ELF-1 (cell line): ENCODE measurements around the gene PDE4B.

Experiments
- DNase-seq: peaks from one replicate; pipeline ENCODE4 v3.0.0-alpha.2; 2016; ENCODE audit warnings: low read depth, low spot score

Gene PDE4B

DNA sequence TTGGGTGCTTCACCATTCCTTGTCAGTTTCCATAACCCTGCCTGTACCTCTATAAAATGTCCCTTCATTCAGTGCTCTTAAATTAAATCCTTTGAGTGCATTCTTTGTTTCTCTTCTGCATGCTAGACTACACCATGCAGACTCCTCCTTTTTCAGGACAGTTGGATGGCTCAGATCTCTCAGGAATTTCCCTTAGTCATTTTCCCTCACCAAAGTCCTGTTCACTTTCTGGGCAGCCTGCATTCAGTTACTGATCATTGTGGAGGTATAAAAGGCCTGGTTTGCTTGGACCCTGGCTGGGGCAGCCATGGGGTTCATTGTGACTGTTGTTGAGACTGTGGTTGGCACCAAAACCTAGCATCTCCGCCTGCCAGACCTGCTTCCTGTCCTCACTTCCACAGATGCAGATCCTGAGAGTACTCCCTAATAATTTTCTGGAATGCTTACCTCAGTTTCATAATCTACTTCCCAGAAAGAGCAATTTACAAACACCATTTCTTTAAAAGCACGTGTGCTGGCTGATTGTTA lies 88.4 kb downstream of the PDE4B start:
- DNase-seq, result no peak

DNA sequence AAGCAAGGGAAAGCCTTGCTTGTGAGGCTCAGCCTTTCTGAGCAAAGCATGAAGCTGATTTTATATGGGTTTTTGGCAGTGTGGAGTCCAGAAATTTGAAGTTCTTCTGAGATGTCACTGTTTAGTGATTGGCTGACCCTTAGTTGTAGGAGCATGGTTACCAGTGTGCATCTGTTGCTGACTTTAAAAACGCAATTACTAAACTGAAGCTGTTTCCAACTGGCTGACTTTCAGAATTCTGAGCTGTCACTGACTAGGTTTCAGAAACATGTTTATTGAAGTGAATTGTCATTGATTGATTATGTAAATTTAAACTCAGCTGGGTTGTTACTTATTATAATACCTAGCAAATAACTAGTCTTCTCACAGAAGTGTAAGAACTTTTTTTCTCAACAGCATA lies 89.4 kb downstream of the PDE4B start:
- DNase-seq, result no peak

DNA sequence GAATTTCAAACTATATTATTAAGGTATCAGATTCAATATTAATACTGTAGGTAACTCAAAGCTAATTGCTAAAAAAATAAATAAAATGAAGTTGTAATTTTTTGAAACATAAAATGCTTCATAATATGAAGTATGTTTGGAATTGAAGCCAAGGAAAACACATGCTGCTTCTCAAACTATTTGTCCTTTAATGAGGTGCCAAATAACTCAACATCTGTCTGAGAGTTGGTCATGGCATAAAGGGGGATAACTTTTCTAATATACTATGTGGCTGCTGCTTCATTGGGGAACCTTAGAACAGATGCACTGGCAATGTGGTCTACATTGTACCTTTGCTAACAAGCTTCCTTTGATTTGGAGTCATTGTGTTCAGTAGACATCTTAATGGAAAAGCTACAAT lies 96.7 kb downstream of the PDE4B start:
- no peak for DNase-seq

DNA sequence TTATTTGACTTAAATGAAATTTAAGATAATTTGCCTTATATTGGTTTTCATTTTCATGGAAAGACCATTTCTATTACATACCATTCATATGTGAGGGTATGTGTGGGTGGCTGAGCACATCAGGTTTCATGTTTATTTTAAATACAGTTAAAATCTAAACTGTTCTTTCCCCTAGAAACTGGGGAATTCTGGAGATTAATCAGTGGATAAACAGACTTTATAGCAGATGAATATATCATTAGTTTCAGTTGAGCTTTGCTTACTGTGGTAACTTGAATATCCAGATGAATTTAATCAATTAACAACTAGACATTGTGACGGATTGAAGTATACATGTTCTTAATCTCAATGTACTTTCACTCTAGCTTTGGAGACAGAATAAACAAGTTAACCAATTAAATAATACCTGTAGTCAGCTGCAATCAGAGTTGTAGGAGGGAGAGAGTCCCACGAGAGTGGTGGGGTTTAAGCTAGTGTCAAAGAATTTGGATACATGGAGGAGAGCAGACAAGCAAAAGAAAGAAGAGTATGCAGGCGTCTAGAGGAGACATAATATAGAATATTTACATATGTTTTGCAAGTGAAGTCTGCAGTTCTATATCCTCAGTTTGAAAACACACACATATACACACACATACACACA lies 97.6 kb downstream of the PDE4B start:
- no peak for DNase-seq

DNA sequence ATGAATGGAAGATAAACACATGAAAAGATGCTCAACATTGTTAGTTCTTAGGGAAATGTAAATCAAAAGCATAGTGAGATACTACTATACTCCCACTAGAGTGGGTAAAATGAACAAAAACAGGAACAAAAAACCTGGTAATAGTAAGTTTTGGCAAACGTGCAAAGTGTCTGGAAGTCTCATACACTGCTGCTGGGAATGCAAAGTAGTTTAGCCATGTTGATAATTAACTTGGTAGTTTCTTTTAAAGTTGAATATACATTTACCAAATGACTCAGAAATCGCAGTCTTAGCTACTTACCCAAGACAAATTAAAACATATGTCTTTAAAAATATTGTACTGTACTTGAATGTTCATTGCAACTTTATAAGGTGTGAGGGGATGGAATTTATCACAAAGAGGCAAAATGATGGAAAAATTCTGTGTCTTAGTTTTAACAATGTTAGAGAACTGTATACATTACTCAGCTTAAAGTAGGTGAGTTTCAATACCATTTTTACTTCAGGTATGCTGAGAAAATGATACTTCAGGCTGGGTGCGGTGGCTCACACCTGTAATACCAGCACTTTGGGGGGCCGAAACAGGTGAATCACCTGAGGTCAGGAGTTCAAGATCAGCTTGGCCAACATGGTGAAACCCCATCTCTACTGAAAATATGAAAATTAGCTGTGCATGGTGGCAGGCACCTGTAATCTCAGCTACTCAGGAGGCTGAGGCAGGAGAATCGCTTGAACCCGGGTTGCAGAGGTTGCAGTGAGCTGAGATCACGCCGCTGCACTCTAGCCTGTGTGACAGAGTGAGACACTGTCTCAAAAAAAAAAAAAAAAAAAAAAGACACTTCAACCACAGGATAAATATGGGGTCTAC lies 102.3 kb downstream of the PDE4B start:
- no peak for DNase-seq

DNA sequence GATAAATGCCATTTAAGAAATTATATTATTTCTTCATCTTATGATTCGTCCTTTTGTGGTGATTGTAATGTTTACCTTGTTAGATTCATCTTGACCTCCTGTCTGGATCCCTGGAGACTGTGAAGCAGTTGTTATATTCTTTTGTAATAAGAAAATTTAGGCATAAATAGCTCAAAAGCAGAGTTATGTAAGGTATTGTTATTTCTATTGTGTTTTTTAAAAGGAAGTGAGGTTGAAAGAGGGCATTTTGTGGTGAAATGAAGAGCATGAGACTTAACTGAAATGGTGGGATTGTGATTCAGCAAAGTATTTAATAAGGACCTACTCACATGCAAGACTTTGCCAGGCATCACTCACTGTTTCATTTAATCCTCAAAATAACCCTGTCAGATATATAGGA lies 104.0 kb downstream of the PDE4B start:
- DNase-seq, result no peak

DNA sequence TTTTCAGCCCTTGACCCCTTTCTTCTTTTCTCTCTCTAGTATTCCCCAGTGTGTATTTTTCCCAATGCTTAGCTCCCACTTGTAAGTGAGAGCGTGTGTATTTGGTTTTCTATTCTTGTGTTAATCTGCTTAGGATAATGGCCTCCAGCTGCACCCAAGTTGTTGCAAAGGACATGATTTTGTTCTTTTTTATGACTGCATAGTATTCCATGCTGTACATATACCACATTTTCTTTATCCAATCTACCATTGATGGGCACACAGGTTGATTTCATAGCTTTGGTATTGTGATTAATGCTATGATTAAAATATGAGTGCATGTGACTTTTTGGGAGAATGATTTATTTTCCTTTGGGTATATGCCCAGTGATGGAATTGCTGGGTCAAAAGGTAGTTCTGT lies 104.8 kb downstream of the PDE4B start:
- no peak for DNase-seq

DNA sequence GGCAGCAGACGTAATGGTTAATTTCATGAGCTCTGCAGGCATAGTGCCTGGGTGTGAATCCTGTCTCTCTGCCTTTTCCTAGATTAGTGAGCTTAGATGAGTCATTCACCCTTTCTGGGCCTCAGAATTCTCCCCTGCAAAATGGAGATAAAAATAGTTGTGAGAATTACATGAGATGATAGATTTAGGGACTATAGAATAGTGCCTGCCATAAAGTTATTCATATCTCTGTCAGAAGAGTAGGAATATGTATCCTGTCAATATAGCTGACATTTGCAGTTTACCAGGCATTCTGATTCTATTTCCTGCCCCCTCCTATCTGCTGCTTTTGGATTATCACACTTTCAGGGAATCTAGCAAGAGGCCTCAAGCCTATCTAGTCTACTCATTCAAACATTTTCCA lies 112.0 kb downstream of the PDE4B start:
- no peak for DNase-seq

DNA sequence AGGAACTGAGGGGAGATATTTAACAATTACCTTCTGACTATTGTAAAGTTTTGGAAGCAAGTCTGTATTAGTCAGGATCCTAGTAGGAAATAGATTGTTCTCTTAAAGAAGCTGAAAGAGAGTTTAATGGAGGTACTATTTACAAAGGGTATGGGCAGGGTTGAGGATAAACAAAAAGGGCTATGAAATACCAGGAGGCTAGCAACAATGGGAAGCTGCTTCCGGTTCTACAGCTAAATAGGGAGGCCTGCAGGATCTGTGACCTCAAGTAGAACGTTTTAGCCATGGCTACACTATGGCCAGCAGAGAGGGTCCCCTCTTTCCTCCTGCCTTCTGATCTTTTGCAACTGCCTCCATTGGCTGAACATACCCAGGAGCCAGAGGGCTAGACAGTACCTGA lies 117.7 kb downstream of the PDE4B start:
- no peak for DNase-seq

DNA sequence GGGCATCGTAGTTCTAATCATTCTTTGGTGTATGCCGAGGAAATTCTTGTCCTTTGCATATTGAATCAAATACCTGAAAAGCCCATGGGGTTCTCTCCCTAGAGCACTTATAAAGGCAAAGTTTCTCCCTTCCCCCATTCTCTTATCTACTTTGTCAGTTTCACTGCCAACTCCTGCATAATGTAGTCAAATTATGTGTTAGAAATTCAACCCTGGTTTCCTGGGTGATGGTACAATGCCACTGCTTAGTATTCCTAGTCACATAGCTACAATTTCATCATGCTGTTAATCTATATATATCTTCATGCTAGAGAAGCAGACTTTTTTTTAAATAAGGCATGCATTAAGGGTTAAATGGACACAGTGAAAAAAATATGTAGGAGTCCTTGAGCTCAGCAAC lies 119.0 kb downstream of the PDE4B start:
- DNase-seq, result no peak

DNA sequence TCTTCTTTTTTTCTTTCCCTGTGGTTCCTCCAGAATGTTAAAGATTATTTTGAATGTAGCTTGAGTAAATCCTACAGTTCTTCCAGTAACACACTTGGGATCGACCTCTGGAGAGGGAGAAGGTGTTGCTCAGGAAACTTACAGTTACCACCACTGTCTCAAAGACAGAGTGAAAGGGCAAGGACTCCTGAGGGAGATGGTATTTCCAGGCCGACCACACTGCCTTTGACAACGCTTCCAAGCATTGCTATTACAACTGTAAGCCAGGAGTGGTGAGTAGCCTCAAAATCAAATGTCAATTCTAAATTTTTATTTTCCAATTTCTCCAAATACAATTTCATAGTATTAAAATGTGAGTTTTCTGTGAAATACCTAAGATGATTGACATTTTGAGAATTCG lies 125.9 kb downstream of the PDE4B start:
- DNase-seq, result no peak

DNA sequence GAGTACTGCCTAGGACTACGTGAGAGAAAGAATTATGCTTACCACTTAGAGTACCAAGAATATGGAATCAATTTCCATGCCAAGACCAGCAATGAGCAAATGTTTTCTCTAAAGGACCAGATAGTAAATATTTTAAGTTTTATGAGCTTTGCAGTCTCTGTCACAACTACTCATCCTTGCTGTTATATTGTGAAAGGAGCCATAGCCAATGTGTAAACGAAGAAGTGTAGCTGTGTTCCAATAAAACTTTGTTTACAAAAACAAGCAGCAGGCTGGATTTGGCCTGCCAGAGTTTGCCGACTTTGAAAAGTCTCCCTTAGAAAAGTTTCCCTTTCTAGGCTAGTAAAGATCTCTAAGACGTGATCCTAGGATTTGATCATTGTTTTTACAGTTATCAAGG lies 128.8 kb downstream of the PDE4B start:
- DNase-seq, result no peak

DNA sequence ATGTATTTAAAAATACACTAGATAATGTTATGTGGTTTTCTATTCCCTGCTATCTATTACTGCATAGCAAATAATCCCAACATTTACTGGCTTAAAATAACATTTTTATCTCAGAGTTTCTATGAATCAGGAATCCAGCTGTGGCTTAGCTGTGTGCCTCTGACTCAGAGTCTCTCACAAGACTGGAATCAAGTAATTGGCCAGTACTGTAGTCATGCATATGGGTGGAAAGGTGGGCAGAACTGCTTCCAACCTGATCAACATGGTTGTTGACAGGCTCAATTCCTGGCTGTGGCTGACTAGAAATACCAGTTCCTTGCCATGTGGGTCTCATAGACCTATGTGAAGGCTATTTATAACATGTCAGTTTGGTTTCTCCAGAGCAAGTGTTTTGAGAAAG lies 131.8 kb downstream of the PDE4B start:
- no peak for DNase-seq

DNA sequence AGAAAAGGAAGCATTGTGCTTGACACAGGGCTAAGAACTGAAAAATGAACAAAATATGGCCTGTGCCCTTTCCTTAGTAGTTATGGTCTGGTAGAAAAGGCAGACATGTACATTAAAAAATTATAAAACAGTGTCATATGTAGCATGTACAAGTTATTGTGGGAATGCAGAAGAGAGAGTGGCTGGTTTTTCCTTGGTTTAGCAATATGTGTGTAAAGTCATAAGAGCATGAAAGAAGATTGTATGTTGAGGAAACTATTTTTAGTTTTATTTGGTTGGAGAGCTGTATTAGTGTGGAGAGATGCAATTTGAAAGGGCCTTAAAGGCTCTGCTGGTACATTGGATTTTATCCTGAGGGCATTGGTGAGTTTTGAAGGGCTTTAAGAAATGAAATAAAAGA lies 145.8 kb downstream of the PDE4B start:
- no peak for DNase-seq

DNA sequence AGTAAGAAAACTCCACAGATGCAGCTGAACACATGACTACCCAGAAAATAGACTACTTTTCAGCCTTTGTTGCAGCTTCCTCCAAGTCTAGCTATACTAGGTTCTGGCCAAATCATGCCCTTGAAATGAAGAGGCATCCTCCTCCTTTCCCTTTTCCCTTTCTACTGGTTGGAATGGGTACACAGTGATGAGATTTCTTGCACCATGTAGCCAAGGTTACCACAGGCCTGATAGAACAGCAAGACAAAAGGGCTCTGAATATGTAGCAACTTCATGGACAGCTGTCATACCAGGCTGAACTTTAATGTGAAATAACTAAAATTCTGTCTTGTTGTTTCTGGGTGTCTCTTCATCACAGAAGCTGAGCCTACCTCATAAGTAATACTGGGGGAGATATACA lies 146.5 kb downstream of the PDE4B start:
- DNase-seq, result no peak

DNA sequence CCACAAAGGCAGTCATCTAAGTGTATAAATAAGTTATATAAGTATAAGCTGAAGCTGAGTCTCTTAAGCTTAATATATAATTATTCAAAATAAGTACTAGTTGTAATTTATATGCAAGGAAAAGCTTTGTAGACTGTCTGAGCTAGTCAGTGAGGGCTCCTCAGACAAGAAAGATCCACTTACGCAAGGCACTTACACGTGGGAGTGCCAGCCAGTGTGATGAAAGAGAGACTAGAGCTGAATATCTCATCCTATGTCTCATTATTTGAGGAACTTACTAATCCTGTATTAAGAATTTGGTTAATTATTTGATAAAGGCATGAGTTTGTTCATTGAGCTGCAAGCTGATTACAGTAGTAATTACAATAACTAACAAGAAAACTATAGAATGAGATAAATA lies 146.9 kb downstream of the PDE4B start:
- no peak for DNase-seq

DNA sequence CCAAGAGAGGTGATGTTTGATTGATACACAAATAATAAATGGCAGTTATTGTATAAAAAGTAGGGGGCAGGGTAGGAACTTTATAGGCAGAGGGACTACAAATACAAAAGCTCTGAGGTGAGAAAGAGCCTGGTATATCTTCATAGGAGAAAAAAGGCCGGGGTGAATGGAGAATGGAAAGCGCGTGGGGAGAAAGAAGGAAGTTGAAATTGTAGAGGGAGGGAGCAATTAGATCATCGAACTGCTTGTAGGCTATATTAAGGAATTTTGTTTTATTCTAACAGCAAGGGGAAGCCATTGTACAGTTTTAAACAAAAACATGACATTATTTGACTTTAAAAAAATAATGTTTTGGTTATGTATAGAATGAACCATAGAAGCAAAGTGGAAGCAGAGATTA lies 147.4 kb downstream of the PDE4B start:
- no peak for DNase-seq

DNA sequence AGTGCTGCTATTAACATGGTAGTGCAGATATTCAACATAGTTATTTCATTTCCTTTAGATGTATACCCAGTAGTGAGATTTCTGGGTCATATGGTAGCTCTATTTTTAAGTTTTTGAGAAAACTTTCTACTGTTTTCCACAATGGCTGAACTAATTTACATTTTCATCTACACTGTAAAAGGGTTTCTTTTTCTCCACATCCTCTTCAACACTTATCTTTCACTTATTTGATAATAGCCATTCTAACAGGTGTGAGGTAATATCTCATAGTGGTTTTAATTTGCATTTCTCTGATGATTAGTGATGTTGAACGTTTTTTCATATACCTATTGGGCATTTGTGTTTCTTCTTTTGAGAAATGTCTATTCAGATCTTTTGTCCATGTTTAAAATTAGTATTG lies 149.8 kb downstream of the PDE4B start:
- DNase-seq, result no peak

DNA sequence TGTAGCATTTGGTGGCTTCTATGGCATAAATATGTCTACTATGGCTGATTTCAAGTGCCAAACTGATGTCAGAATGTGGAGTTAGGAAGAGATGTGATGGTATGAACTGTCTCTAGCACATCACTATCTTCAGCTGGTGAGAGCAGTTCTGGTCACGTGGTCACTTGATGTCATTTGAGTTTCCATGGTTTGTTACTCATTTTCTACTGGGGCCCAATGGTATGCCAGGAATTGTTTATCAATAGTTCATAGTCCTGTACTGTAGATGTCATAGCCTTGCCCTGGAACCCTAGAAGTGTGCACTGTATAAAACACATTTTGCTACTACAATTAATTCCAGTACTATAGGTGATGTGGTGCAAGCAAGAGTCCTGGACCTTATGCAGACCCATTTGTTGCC lies 153.7 kb downstream of the PDE4B start:
- DNase-seq, result no peak

DNA sequence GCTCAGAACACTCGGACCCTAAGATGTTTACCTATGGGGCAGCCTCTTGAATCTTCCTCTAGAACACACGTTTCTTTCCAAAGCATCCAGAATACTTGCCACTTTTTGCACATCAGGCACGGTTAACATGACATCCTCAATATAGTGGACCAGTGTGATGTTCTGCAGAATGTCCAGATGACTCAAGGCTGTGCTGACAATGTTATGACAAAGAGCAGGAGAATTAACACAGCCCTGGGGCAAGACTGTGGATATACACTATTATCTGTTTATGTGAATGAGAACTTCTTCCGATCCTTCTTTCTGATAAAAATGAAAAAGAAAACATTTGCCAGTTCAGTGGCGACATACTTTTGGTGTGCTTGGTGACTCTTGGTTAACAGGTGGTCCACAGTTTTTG lies 154.3 kb downstream of the PDE4B start:
- no peak for DNase-seq

DNA sequence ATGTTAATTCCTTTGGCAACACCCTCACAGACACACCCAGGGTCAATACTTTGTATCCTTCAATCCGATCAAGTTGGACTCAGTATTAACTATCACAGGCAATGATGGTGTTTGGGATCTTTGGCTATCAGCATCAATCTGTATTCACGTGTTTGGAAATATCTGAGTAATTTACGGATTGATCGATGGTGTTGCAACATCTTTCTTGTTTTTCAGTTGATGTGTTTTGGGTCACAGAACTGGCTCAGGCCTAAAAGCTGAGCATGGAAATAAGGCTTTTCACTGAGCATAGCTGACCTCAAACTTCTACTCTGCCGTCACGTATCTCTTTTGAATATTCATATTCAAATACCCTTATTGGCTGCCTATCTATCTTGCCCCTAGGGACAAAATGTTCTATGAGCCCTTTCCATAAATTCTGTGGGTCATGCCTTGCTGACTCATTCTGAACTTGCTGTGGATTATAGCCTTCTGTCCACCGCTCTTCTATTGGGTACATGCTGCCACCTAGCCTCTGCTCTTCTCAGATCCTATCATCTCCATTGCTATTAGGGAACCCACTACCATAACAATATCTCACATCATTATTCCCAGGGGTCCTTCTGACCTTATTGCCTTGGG lies 156.0 kb downstream of the PDE4B start:
- no peak for DNase-seq

DNA sequence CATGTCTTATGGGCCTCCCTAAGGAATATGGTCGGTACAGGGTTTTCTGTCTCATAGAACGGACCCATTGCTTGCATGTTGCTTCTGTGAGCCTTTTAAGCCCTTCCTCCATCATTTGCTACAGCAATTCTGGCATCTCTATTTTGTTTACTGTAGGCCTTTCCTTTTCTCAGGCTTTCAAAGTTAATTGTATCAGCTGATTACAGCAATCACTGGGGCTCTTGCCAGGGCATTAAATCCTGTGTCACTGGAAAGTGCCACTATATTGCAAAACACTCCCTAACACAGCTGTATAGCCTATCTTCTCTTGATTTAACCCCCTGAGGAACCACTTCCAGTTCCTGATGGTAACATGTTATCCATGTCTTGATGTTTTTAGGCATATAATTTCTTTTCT lies 156.5 kb downstream of the PDE4B start:
- DNase-seq, result no peak

DNA sequence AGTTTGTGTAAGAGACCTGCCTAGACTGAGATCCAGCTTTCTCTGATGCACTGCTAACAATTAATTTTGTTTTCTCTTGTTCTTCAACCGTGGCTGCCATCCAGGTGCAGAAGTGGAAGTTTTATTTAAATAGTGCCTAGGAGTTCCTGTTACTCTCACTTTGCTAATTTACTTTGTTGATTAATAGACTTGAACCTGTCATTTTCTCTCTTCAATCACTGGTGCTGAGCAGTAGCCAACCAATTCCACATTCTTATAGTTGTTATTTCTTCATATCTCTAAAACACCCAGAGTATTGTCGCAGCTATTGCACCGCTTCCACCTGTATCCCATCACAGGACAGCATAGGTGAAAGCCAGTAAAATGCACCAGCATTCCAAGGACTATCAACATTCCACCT lies 157.2 kb downstream of the PDE4B start:
- DNase-seq, result no peak
